SK-N-SH (cell line): ENCODE measurements around the gene TAF13.

Experiments used
- FOXJ3 ChIP-seq: sonication (generic); formaldehyde crosslinking; IDR thresholded peaks from 2 replicates; pipeline ENCODE4 v1.5.1; 2020; ENCODE audit warnings: mild to moderate bottlenecking, missing genetic modification reagents
- GATA2 ChIP-seq: sonication (generic); formaldehyde crosslinking; IDR thresholded peaks from 2 replicates; pipeline ENCODE4 v1.5.0; 2020; ENCODE audit warnings: mild to moderate bottlenecking, missing genetic modification reagents
- JUND ChIP-seq: IDR thresholded peaks from 2 replicates; pipeline ENCODE4 v1.4.0; 2012
- RCOR1 ChIP-seq: fragments of 150-350 bp; IDR thresholded peaks from 2 replicates; pipeline ENCODE4 v1.6.1; 2017; ENCODE audit warnings: antibody characterized with exemption, low read length
- TF ChIP-seq, protein P1 (sequence below): fragments of 200-600 bp; sonication (generic); IDR thresholded peaks from 2 replicates; pipeline ENCODE4 v1.6.1; 2017; ENCODE audit warnings: antibody characterized with exemption, mild to moderate bottlenecking, moderate library complexity
- TF ChIP-seq, protein P2 (sequence below): fragments of 150-350 bp; IDR thresholded peaks from 2 replicates; pipeline ENCODE4 v1.6.1; 2017; ENCODE audit warnings: antibody characterized with exemption, low read length, low read depth, borderline replicate concordance

DNA sequence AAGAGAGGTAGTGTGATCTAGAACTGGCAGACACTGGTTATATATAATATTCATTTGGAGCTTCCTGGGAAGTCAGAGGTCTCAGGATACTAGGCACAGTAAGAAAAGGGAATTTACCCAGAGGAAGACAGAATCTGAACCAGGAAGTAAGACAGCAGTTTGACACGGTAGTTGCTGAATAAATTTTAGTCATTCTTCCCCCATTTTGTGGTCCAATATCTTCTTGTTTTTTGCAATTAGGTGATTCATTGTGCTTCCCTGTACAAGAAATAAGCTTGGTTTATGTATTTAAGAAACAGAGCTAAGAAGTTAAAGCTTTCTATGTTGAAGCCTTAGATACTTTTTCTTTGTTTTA is 16.0 kb upstream of the TAF13 start:
- TF ChIP-seq, protein P1, sequence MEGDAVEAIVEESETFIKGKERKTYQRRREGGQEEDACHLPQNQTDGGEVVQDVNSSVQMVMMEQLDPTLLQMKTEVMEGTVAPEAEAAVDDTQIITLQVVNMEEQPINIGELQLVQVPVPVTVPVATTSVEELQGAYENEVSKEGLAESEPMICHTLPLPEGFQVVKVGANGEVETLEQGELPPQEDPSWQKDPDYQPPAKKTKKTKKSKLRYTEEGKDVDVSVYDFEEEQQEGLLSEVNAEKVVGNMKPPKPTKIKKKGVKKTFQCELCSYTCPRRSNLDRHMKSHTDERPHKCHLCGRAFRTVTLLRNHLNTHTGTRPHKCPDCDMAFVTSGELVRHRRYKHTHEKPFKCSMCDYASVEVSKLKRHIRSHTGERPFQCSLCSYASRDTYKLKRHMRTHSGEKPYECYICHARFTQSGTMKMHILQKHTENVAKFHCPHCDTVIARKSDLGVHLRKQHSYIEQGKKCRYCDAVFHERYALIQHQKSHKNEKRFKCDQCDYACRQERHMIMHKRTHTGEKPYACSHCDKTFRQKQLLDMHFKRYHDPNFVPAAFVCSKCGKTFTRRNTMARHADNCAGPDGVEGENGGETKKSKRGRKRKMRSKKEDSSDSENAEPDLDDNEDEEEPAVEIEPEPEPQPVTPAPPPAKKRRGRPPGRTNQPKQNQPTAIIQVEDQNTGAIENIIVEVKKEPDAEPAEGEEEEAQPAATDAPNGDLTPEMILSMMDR = no peak
- no peak for TF ChIP-seq RCOR1
- no peak for TF ChIP-seq JUND
- no peak for TF ChIP-seq GATA2 (CRISPR knock-in tag)
- no peak for TF ChIP-seq FOXJ3 (CRISPR knock-in tag)
- TF ChIP-seq, protein P2, sequence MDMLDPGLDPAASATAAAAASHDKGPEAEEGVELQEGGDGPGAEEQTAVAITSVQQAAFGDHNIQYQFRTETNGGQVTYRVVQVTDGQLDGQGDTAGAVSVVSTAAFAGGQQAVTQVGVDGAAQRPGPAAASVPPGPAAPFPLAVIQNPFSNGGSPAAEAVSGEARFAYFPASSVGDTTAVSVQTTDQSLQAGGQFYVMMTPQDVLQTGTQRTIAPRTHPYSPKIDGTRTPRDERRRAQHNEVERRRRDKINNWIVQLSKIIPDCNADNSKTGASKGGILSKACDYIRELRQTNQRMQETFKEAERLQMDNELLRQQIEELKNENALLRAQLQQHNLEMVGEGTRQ = no peak
